GM23248 (cell line): ENCODE data around the gene FBXL22. TPM values are rescaled to one million over a fixed set of nuclear protein-coding genes. Genes with fewer than 3 reads are reported as not detected.

ENCODE experiments used
- DNase-seq: peaks from one replicate; pipeline ENCODE4 v3.0.0-alpha.2; 2015
- H2AFZ ChIP-seq: fragments of 200-600 bp; sonication (generic); 2 replicates; pipeline ENCODE4 v1.6.1; 2016; ENCODE audit warnings: antibody characterized with exemption
- H3F3A ChIP-seq: fragments of 200-600 bp; sonication (generic); 2 replicates; pipeline ENCODE4 v1.6.1; 2016; ENCODE audit warnings: mild to moderate bottlenecking, antibody characterized with exemption, mixed run types; ENCODE audit not compliant: insufficient read depth
- H3K27ac ChIP-seq: fragments of 200-600 bp; sonication (generic); 2 replicates; pipeline ENCODE4 v1.5.1; 2016; ENCODE audit warnings: mild to moderate bottlenecking
- H3K27me3 ChIP-seq: fragments of 200-600 bp; sonication (generic); replicated peaks from 2 replicates; pipeline ENCODE4 v1.6.1; 2016; ENCODE audit warnings: mild to moderate bottlenecking; ENCODE audit not compliant: insufficient read depth
- H3K36me3 ChIP-seq: fragments of 200-600 bp; sonication (generic); 2 replicates; pipeline ENCODE4 v1.6.1; 2016; ENCODE audit warnings: low read depth, mild to moderate bottlenecking
- H3K4me1 ChIP-seq: fragments of 200-600 bp; sonication (generic); 2 replicates; pipeline ENCODE4 v1.6.1; 2016; ENCODE audit warnings: mild to moderate bottlenecking; ENCODE audit not compliant: insufficient read depth
- H3K4me2 ChIP-seq: fragments of 200-600 bp; sonication (generic); one replicate; pipeline ENCODE4 v1.6.1; 2016; ENCODE audit warnings: mild to moderate bottlenecking; ENCODE audit not compliant: unreplicated experiment
- H3K4me3 ChIP-seq: fragments of 200-600 bp; sonication (generic); 2 replicates; pipeline ENCODE4 v1.5.1; 2016; ENCODE audit warnings: mild to moderate bottlenecking
- H3K79me2 ChIP-seq: fragments of 200-600 bp; sonication (generic); 2 replicates; pipeline ENCODE4 v1.6.1; 2016; ENCODE audit warnings: mild to moderate bottlenecking; ENCODE audit not compliant: insufficient read depth
- H3K9ac ChIP-seq: fragments of 200-600 bp; sonication (generic); 2 replicates; pipeline ENCODE4 v1.6.1; 2016; ENCODE audit warnings: mild to moderate bottlenecking
- H3K9me2 ChIP-seq: fragments of 200-600 bp; sonication (generic); 2 replicates; pipeline ENCODE4 v1.6.1; 2016; ENCODE audit warnings: mixed run types, mild to moderate bottlenecking, moderate library complexity; ENCODE audit not compliant: insufficient read depth
- H3K9me3 ChIP-seq: fragments of 200-600 bp; sonication (generic); one replicate; pipeline ENCODE4 v1.6.1; 2017; ENCODE audit warnings: low read depth
- H4K20me1 ChIP-seq: fragments of 200-600 bp; sonication (generic); 2 replicates; pipeline ENCODE4 v1.6.0; 2016; ENCODE audit not compliant: insufficient read depth
- EZH2 ChIP-seq: fragments of 200-600 bp; sonication (generic); IDR thresholded peaks from 2 replicates; pipeline ENCODE4 v1.6.1; 2018; ENCODE audit warnings: antibody characterized with exemption, mild to moderate bottlenecking; ENCODE audit not compliant: insufficient read depth, poor library complexity, severe bottlenecking
- EZH2phosphoT487 ChIP-seq: fragments of 200-600 bp; sonication (generic); IDR thresholded peaks from 2 replicates; pipeline ENCODE4 v1.6.1; 2018; ENCODE audit warnings: antibody characterized with exemption, moderate library complexity, mild to moderate bottlenecking, low read depth; ENCODE audit not compliant: insufficient read depth
- WGBS, 2 experiments: methylation state at CpG; one replicate each; pipeline ENCODE4 v1.1.6; 2015 to 2017; ENCODE audit warnings: low lambda C conversion rate in 2 of 2, low coverage in 1 of 2; ENCODE audit errors: missing lambda C conversion rate in 2 of 2; 5-methylcytosine and 5-hydroxymethylcytosine counted together
- in situ Hi-C: fragments of 300-500 bp; cut with MboI; formaldehyde crosslinking; loops from 2 replicates; pipeline ENCODE4 v1.15.0; 2020
- polyA plus RNA-seq: library from polyadenylated mRNA; unstranded; fragments of >200 nt; fragmentation: Nextera tagmentation; extraction: Ambion mirVana; gene quantifications from 2 replicates; pipeline ENCODE4 v1.2.1, GENCODE V29; 2016
- total RNA-seq: library from RNA; depleted of rRNA; stranded (reverse); fragments of >200 nt; shearing (Covaris generic); gene quantifications from 2 replicates; pipeline ENCODE4 v1.2.3, GENCODE V29; 2014

The FBXL22 gene
- total and polyA plus RNA-seq, 2 experiments from 2014 or later: 0.32 to 1.4 TPM

- Histone ChIP-seq H3K27ac (no peak overlapping the region), H4K20me1 (no peaks in the 10 kb centered on the region), H3K4me2 (no peak overlapping the region), H3K9me3 (no peaks in the 10 kb centered on the region), H3K4me3 (no peak overlapping the region), H3K9ac (no peak overlapping the region), H3K9me2 (no peaks in the 10 kb centered on the region), H3K4me1 (peaks cover 11% of the 10 kb centered on the region), H3K36me3 (peaks cover 4% of the 10 kb centered on the region; the same call in 1 of the 2 replicates), H3F3A (peaks cover 5% of the 10 kb centered on the region; the same call in 1 of the 2 replicates), H2AFZ (no peak overlapping the region), H3K79me2 (no peaks in the 10 kb centered on the region), H3K27me3 (no peaks in the 10 kb centered on the region)
- in situ Hi-C loops: no loop called here
- no peak for TF ChIP-seq EZH2
- TF ChIP-seq EZH2phosphoT487: no peak
- no peak for DNase-seq
- 97 to 100% methylated on average over 2 of the region's 2 CpGs for WGBS, 2 experiments
These were observed 7.1 kb downstream of the FBXL22 start for GRCh38 chr15:63604281-63604680.

GRCh38 chr15:63605036-63605435 lies 7.8 kb downstream of the FBXL22 start:
- Histone ChIP-seq H4K20me1 (no peaks in the 10 kb centered on the region), H3K4me2 (no peak overlapping the region), H3K36me3 (peaks cover 4% of the 10 kb centered on the region; the same call in 1 of the 2 replicates), H3K9me2 (no peaks in the 10 kb centered on the region), H3K27ac (no peak overlapping the region), H3F3A (peaks cover 11% of the 10 kb centered on the region), H3K27me3 (no peaks in the 10 kb centered on the region), H3K9me3 (no peaks in the 10 kb centered on the region), H3K4me1 (peaks cover 11% of the 10 kb centered on the region), H3K9ac (no peak overlapping the region), H3K4me3 (no peak overlapping the region), H3K79me2 (no peaks in the 10 kb centered on the region), H2AFZ (no peak overlapping the region)
- no peak for DNase-seq
- TF ChIP-seq EZH2phosphoT487 (no peak), EZH2 (no peak)
- 79 to 85% methylated on average over 3 of the region's 3 CpGs for WGBS, 2 experiments
- in situ Hi-C loops: no loop called here

- Histone ChIP-seq H3K79me2 (no peaks in the 10 kb centered on the region), H3K9ac (no peak overlapping the region), H3K4me2 (no peak overlapping the region), H3K36me3 (peaks cover 4% of the 10 kb centered on the region; the same call in 1 of the 2 replicates), H4K20me1 (no peaks in the 10 kb centered on the region), H3K4me3 (no peak overlapping the region), H3K9me3 (no peaks in the 10 kb centered on the region), H3K27ac (no peak overlapping the region), H3K9me2 (no peaks in the 10 kb centered on the region), H3K4me1 (peaks cover 16% of the 10 kb centered on the region), H2AFZ (no peak overlapping the region), H3F3A (peaks cover 19% of the 10 kb centered on the region), H3K27me3 (no peaks in the 10 kb centered on the region)
- in situ Hi-C loops: no loop called here
- TF ChIP-seq EZH2phosphoT487 (no peak), EZH2 (no peak)
- 74 to 81% methylated on average over 7 of the region's 7 CpGs for WGBS, 2 experiments
- DNase-seq: no peak
These were observed 8.6 kb downstream of the FBXL22 start for GRCh38 chr15:63605816-63606215.

GRCh38 chr15:63606308-63606707 lies 9.1 kb downstream of the FBXL22 start:
- Histone ChIP-seq H3K4me3 (no peak overlapping the region), H3K9me3 (no peaks in the 10 kb centered on the region), H3K79me2 (no peaks in the 10 kb centered on the region), H3K36me3 (peaks cover 4% of the 10 kb centered on the region; the same call in 1 of the 2 replicates), H3K4me1 (peaks cover 16% of the 10 kb centered on the region), H3K9me2 (no peaks in the 10 kb centered on the region), H3K27me3 (no peaks in the 10 kb centered on the region), H4K20me1 (no peaks in the 10 kb centered on the region), H2AFZ (no peak overlapping the region), H3F3A (peaks cover 24% of the 10 kb centered on the region), H3K9ac (no peak overlapping the region), H3K4me2 (no peak overlapping the region), H3K27ac (no peak overlapping the region)
- TF ChIP-seq EZH2: no peak
- TF ChIP-seq EZH2phosphoT487: no peak
- no peak for DNase-seq
- 59 to 61% methylated on average over 2 of the region's 2 CpGs for WGBS, 2 experiments
- in situ Hi-C loops: no loop called here

- H3K36me3 ChIP-seq: peaks cover 4% of the 10 kb centered on the region; the same call in 1 of the 2 replicates
- no peak overlapping the region for H3K27ac ChIP-seq
- H3K4me3 ChIP-seq: no peak overlapping the region
- no peaks in the 10 kb centered on the region for H3K9me3 ChIP-seq
- peaks cover 12% of the 10 kb centered on the region for H3K4me1 ChIP-seq
- no peak overlapping the region for H2AFZ ChIP-seq
- TF ChIP-seq EZH2phosphoT487: no peak
- no peak for TF ChIP-seq EZH2
- H3K9me2 ChIP-seq: no peaks in the 10 kb centered on the region
- H3K27me3 ChIP-seq: no peaks in the 10 kb centered on the region
- 87 to 93% methylated on average over 15 of the region's 15 CpGs for WGBS, 2 experiments
- no peak for DNase-seq
- no peak overlapping the region for H3K9ac ChIP-seq
- no peak overlapping the region for H3K4me2 ChIP-seq
- H4K20me1 ChIP-seq: no peaks in the 10 kb centered on the region
- H3K79me2 ChIP-seq: no peaks in the 10 kb centered on the region
- peaks cover 23% of the 10 kb centered on the region for H3F3A ChIP-seq
- in situ Hi-C loops: no loop called here
These were observed 11.8 kb downstream of the FBXL22 start for GRCh38 chr15:63608989-63609388.
